Thymus (tissue), 11 donors: ENCODE measurements around the gene PARPBP. TPM values are rescaled to one million over a fixed set of nuclear protein-coding genes. Genes with fewer than 3 reads are reported as not detected.
A peak's percentile ranks its signal among the peaks of the same experiment; 100 is the strongest.
"Not testable (repeated sequence)": the region's sequence is repeated elsewhere in the genome, so short reads cannot be mapped to it uniquely, and the experiment has no call there.

ENCODE experiments used
- DNase-seq, 9 donors: peaks; one replicate each; pipeline ENCODE4 v3.0.0-alpha.2; 2013; ENCODE audit warnings: low spot score in 9 of 9, low read depth in 6 of 9, missing footprints in 1 of 9
- H3K27ac ChIP-seq, 2 donors: one replicate each; pipeline ENCODE4 v1.5.1; 2013; ENCODE audit warnings: control low read depth in 1 of 2, low read depth in 1 of 2, low read length in 1 of 2, mild to moderate bottlenecking in 1 of 2, moderate library complexity in 1 of 2
- H3K27me3 ChIP-seq, 2 donors: one replicate each; pipeline ENCODE4 v1.5.1; 2013; ENCODE audit warnings: low read length in 1 of 2; ENCODE audit not compliant: control insufficient read depth in 2 of 2, insufficient read depth in 1 of 2
- H3K36me3 ChIP-seq, 2 donors: one replicate each; pipeline ENCODE4 v1.5.1; 2013; ENCODE audit warnings: low read length in 1 of 2, mild to moderate bottlenecking in 1 of 2, moderate library complexity in 1 of 2; ENCODE audit not compliant: control insufficient read depth in 2 of 2, insufficient read depth in 2 of 2
- H3K4me1 ChIP-seq, 2 donors: one replicate each; pipeline ENCODE4 v1.5.1; 2013; ENCODE audit warnings: low read length in 2 of 2; ENCODE audit not compliant: control insufficient read depth in 2 of 2, insufficient read depth in 2 of 2
- H3K4me3 ChIP-seq, 2 donors: one replicate each; pipeline ENCODE4 v1.5.1; 2013; ENCODE audit warnings: low read length in 2 of 2, control low read depth in 1 of 2, mild to moderate bottlenecking in 1 of 2
- H3K9me3 ChIP-seq, 2 donors: one replicate each; pipeline ENCODE4 v1.5.1; 2013; ENCODE audit warnings: low read length in 1 of 2, mild to moderate bottlenecking in 1 of 2; ENCODE audit not compliant: control insufficient read depth in 2 of 2, insufficient read depth in 1 of 2
- WGBS: extraction: QIAGEN DNeasy Blood & Tissue Kit; methylation state at CpG from one replicate; pipeline ENCODE4 v1.1.7; 2013; 5-methylcytosine and 5-hydroxymethylcytosine counted together
- polyA plus RNA-seq: library from polyadenylated mRNA; stranded (reverse); fragments of 200-250 nt; gene quantifications from one replicate; pipeline ENCODE4 v1.2.3, GENCODE V29; 2013
- total RNA-seq: library from RNA; stranded (reverse); fragments of 120-200 nt; gene quantifications from one replicate; pipeline ENCODE4 v1.2.4, GENCODE V29; 2013
- donor health status: healthy.

The PARPBP gene
- total and polyA plus RNA-seq, 2 donors: 6.6 to 16.2 TPM

GRCh38 chr12:102137619-102138018 lies 17.6 kb downstream of the PARPBP start:
- peaks cover 0 to 11% of the 10 kb centered on the region in 2 donors for H3K36me3 ChIP-seq
- not testable (repeated sequence) for H3K4me3 ChIP-seq, H3K4me1 ChIP-seq, H3K9me3 ChIP-seq, H3K27ac ChIP-seq, DNase-seq, H3K27me3 ChIP-seq
- 95% methylated on average over 8 of the region's 8 CpGs for WGBS

GRCh38 chr12:102142866-102143373 lies 22.9 kb downstream of the PARPBP start:
- not testable (repeated sequence) for H3K36me3 ChIP-seq, H3K4me1 ChIP-seq, H3K4me3 ChIP-seq, H3K27me3 ChIP-seq, H3K27ac ChIP-seq, H3K9me3 ChIP-seq
- DNase-seq: peak in 2 of 9 donors; percentile 21 to 35
- WGBS: 91% methylated on average over 11 of the region's 11 CpGs

- Histone ChIP-seq H3K27me3 (no peaks in the 10 kb centered on the region), H3K36me3 (no peaks in the 10 kb centered on the region), H3K4me3 (no peak overlapping the region), H3K9me3 (peaks cover 0 to 7% of the 10 kb centered on the region in 2 donors), H3K27ac (no peak overlapping the region), H3K4me1 (peaks cover 0 to 5% of the 10 kb centered on the region in 2 donors)
- WGBS: 92% methylated on average over 1 of the region's 1 CpG
- DNase-seq: no peak
Measured at GRCh38 chr12:102144221-102144620, 24.2 kb downstream of the PARPBP start.

- WGBS: 97% methylated on average over 4 of the region's 4 CpGs
Measured at GRCh38 chr12:102147062-102147587, 27.1 kb downstream of the PARPBP start.

GRCh38 chr12:102155206-102155605 lies 35.2 kb downstream of the PARPBP start:
- not testable (repeated sequence) for H3K9me3 ChIP-seq, DNase-seq, H3K4me3 ChIP-seq, H3K27ac ChIP-seq, H3K4me1 ChIP-seq, H3K27me3 ChIP-seq
- H3K36me3 ChIP-seq: peaks cover 11% of the 10 kb centered on the region in 2 donors
- WGBS: 100% methylated on average over 3 of the region's 3 CpGs

More at GRCh38 chr12:102147062-102147587, 27.1 kb downstream of the PARPBP start:
- DNase-seq, H3K27ac ChIP-seq, H3K4me3 ChIP-seq, H3K36me3 ChIP-seq, H3K9me3 ChIP-seq, H3K27me3 ChIP-seq, H3K4me1 ChIP-seq: not testable (repeated sequence)

- 98% methylated on average over 1 of the region's 1 CpG for WGBS
- no peak for DNase-seq
- H3K27ac ChIP-seq: no peak overlapping the region
- H3K27me3 ChIP-seq: no peaks in the 10 kb centered on the region
- H3K4me3 ChIP-seq: no peak overlapping the region
- no peaks in the 10 kb centered on the region for H3K36me3 ChIP-seq
- H3K9me3 ChIP-seq: no peaks in the 10 kb centered on the region
- H3K4me1 ChIP-seq: no peaks in the 10 kb centered on the region
Measured at GRCh38 chr12:102163383-102163782, 43.4 kb downstream of the PARPBP start.

- Histone ChIP-seq H3K27ac (no peak overlapping the region), H3K27me3 (no peaks in the 10 kb centered on the region), H3K36me3 (no peaks in the 10 kb centered on the region), H3K9me3 (no peaks in the 10 kb centered on the region), H3K4me3 (no peak overlapping the region), H3K4me1 (no peaks in the 10 kb centered on the region)
- DNase-seq: no peak
Measured at GRCh38 chr12:102167821-102168604, 48.0 kb downstream of the PARPBP start.

- peak in 4 of 9 donors; percentile 3 to 37 (median 10) for DNase-seq
- no peaks in the 10 kb centered on the region for H3K9me3 ChIP-seq
- whole genome bisulfite sequencing: 98% methylated on average over 2 of the region's 2 CpGs
Measured at GRCh38 chr12:102169922-102170621, 50.1 kb downstream of the PARPBP start.

GRCh38 chr12:102171951-102172350 lies 52.0 kb downstream of the PARPBP start:
- H3K4me1 ChIP-seq: no peaks in the 10 kb centered on the region
- no peaks in the 10 kb centered on the region for H3K27me3 ChIP-seq
- no peak overlapping the region for H3K4me3 ChIP-seq
- H3K9me3 ChIP-seq: no peaks in the 10 kb centered on the region
- H3K36me3 ChIP-seq: no peaks in the 10 kb centered on the region
- H3K27ac ChIP-seq: no peak overlapping the region
- no peak for DNase-seq

More at GRCh38 chr12:102169922-102170621, 50.1 kb downstream of the PARPBP start:
- Histone ChIP-seq H3K36me3 (no peaks in the 10 kb centered on the region), H3K4me1 (no peaks in the 10 kb centered on the region), H3K4me3 (no peak overlapping the region), H3K27me3 (no peaks in the 10 kb centered on the region), H3K27ac (no peak overlapping the region)
